Measurements from ENCODE around the gene SH3D19. TPM values are rescaled to one million over a fixed set of nuclear protein-coding genes. Genes with fewer than 3 reads are reported as not detected.
"Not testable (repeated sequence)": the region's sequence is repeated elsewhere in the genome, so short reads cannot be mapped to it uniquely, and the experiment has no call there.

The SH3D19 gene
- total RNA-seq, 2 experiments from 2014 or later = not detected

DNA sequence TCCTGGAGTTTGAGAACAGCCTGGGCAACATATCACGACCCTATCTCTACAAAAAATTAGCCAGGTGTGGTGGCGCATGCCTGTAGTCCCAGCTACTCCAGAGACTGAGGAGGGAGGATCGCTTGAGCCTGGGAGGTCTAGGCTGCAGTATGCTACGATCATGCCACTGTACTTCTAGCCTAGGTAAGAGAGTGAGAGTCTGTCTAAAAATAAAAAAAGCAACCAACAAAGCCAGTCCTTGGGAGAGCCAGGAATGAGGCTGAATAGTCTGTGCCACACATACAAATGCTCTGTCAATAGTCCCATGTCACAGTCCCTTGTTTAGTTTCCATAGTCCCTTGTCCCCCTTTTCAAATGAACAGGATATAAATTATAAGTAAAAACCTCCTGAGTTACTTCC is 67.7 kb downstream of the SH3D19 start:
- no peak for DNase-seq (ENCODE audit: low spot score)
- intact Hi-C loops (cut with micrococcal nuclease; ENCODE audit: unreplicated experiment) = no loop called here
- BruUV-seq (replicated peaks) = no TSS peak
- TF ChIP-seq, protein P1, sequence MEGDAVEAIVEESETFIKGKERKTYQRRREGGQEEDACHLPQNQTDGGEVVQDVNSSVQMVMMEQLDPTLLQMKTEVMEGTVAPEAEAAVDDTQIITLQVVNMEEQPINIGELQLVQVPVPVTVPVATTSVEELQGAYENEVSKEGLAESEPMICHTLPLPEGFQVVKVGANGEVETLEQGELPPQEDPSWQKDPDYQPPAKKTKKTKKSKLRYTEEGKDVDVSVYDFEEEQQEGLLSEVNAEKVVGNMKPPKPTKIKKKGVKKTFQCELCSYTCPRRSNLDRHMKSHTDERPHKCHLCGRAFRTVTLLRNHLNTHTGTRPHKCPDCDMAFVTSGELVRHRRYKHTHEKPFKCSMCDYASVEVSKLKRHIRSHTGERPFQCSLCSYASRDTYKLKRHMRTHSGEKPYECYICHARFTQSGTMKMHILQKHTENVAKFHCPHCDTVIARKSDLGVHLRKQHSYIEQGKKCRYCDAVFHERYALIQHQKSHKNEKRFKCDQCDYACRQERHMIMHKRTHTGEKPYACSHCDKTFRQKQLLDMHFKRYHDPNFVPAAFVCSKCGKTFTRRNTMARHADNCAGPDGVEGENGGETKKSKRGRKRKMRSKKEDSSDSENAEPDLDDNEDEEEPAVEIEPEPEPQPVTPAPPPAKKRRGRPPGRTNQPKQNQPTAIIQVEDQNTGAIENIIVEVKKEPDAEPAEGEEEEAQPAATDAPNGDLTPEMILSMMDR (conservative IDR thresholded peaks at IDR 0.05; ENCODE audit: low read length) = no peak
- no peak for TF ChIP-seq EZH2phosphoT487 (IDR thresholded peaks at IDR 0.05; ENCODE audit: borderline replicate concordance, low read depth, low read length)
- H4K20me1 ChIP-seq (ENCODE audit: insufficient read depth, low read length) = no peaks in the 10 kb centered on the region
- H3K36me3 ChIP-seq (ENCODE audit: insufficient read depth, low read length) = no peaks in the 10 kb centered on the region
- H3K4me3 ChIP-seq (ENCODE audit: low read depth, low read length, poor library complexity, severe bottlenecking) = no peak overlapping the region
- no peak overlapping the region for H3K27ac ChIP-seq (ENCODE audit: low read depth, low read length, poor library complexity, severe bottlenecking)
- H3K4me1 ChIP-seq (ENCODE audit: insufficient read depth, low read length, poor library complexity, severe bottlenecking) = no peaks in the 10 kb centered on the region
- H3K9me3 ChIP-seq (ENCODE audit: low read length) = no peaks in the 10 kb centered on the region
- no peak overlapping the region for H2AFZ ChIP-seq (ENCODE audit: low read length)
- POLR2A ChIA-PET = no interaction called here
- CTCF ChIA-PET (ENCODE audit: unreplicated experiment) = no interaction called here
- H3K9me2 ChIP-seq (ENCODE audit: insufficient read depth, low read length) = no peaks in the 10 kb centered on the region
- no peak overlapping the region for H3K4me2 ChIP-seq (ENCODE audit: low read length)
- H3K79me2 ChIP-seq (ENCODE audit: insufficient read depth, low read depth, low read length) = no peaks in the 10 kb centered on the region

DNA sequence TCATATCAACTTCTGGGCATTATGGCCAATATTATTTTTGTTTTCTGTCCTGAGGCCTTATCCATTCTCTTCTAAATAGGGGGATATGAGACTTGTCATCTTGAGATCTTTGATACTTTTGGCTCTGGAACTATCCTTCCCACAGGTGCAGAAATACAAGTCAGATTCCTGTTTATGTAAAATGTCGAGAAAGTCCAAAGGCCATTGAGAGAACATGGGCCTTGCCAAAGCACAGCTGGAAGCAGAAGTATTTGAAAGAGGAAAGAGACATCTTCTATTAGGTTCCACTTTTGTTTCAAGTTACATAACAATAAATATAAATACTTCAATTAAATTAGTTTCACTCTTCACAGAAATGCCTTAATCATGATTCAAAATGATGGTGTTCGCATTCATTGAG is 69.3 kb downstream of the SH3D19 start:
- no peak for TF ChIP-seq EZH2phosphoT487 (IDR thresholded peaks at IDR 0.05; ENCODE audit: borderline replicate concordance, low read depth, low read length)
- TF ChIP-seq, protein P1 (conservative IDR thresholded peaks at IDR 0.05; ENCODE audit: low read length) = no peak
- Histone ChIP-seq H3K9me3 (ENCODE audit: low read length) (no peaks in the 10 kb centered on the region), H3K4me3 (ENCODE audit: low read depth, low read length, poor library complexity, severe bottlenecking) (no peak overlapping the region), H3K36me3 (ENCODE audit: insufficient read depth, low read length) (no peaks in the 10 kb centered on the region), H2AFZ (ENCODE audit: low read length) (no peak overlapping the region), H3K79me2 (ENCODE audit: insufficient read depth, low read depth, low read length) (no peaks in the 10 kb centered on the region), H4K20me1 (ENCODE audit: insufficient read depth, low read length) (no peaks in the 10 kb centered on the region), H3K9me2 (ENCODE audit: insufficient read depth, low read length) (no peaks in the 10 kb centered on the region), H3K27ac (ENCODE audit: low read depth, low read length, poor library complexity, severe bottlenecking) (no peak overlapping the region), H3K4me1 (ENCODE audit: insufficient read depth, low read length, poor library complexity, severe bottlenecking) (no peaks in the 10 kb centered on the region), H3K4me2 (ENCODE audit: low read length) (no peak overlapping the region)
- no TSS peak for BruUV-seq (replicated peaks)
- POLR2A ChIA-PET = no interaction called here
- intact Hi-C loops (cut with micrococcal nuclease; ENCODE audit: unreplicated experiment) = no loop called here
- no peak for DNase-seq (ENCODE audit: low spot score)
- CTCF ChIA-PET (ENCODE audit: unreplicated experiment) = no interaction called here

DNA sequence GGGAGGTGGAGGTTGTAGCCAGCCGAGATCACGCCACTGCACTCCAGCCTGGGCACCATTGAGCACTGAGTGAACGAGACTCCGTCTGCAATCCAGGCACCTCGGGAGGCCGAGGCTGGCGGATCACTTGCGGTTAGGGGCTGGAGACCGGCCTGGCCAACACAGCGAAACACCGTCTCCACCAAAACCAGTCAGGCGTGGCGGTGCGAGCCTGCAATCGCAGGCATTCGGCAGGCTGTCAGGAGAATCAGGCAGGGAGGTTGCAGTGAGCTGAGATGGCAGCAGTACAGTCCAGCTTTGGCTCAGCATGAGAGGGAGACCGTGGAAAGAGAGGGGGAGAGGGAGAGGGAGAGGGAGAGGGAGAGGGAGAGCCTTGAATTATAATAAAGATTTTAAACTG is 69.7 kb downstream of the SH3D19 start:
- H3K9me3 ChIP-seq (ENCODE audit: low read length); BruUV-seq (replicated peaks); H4K20me1 ChIP-seq (ENCODE audit: insufficient read depth, low read length); H3K4me2 ChIP-seq (ENCODE audit: low read length); H2AFZ ChIP-seq (ENCODE audit: low read length); H3K4me3 ChIP-seq (ENCODE audit: low read depth, low read length, poor library complexity, severe bottlenecking); POLR2A ChIA-PET; H3K27ac ChIP-seq (ENCODE audit: low read depth, low read length, poor library complexity, severe bottlenecking); intact Hi-C loops (cut with micrococcal nuclease; ENCODE audit: unreplicated experiment); CTCF ChIA-PET (ENCODE audit: unreplicated experiment); H3K9me2 ChIP-seq (ENCODE audit: insufficient read depth, low read length); H3K36me3 ChIP-seq (ENCODE audit: insufficient read depth, low read length); H3K4me1 ChIP-seq (ENCODE audit: insufficient read depth, low read length, poor library complexity, severe bottlenecking); H3K79me2 ChIP-seq (ENCODE audit: insufficient read depth, low read depth, low read length); DNase-seq (ENCODE audit: low spot score): not testable (repeated sequence)

DNA sequence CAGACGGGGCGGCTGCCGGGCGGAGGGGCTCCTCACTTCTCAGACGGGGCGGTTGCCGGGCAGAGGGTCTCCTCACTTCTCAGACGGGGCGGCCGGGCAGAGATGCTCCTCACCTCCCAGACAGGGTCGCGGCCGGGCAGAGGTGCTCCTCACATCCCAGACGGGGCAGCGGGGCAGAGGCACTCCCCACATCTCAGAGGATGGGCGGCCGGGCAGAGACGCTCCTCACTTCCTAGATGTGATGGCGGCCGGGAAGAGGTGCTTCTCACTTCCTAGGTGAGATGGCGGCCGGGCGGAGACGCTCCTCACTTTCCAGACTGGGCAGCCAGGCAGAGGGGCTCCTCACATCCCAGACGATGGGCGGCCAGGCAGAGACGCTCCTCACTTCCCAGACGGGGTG is 70.2 kb downstream of the SH3D19 start:
- intact Hi-C loops (cut with micrococcal nuclease; ENCODE audit: unreplicated experiment); H3K27ac ChIP-seq (ENCODE audit: low read depth, low read length, poor library complexity, severe bottlenecking); H2AFZ ChIP-seq (ENCODE audit: low read length); CTCF ChIA-PET (ENCODE audit: unreplicated experiment); H3K4me2 ChIP-seq (ENCODE audit: low read length); H3K79me2 ChIP-seq (ENCODE audit: insufficient read depth, low read depth, low read length); POLR2A ChIA-PET; H4K20me1 ChIP-seq (ENCODE audit: insufficient read depth, low read length); H3K4me1 ChIP-seq (ENCODE audit: insufficient read depth, low read length, poor library complexity, severe bottlenecking); H3K9me3 ChIP-seq (ENCODE audit: low read length); H3K9me2 ChIP-seq (ENCODE audit: insufficient read depth, low read length); H3K36me3 ChIP-seq (ENCODE audit: insufficient read depth, low read length); DNase-seq (ENCODE audit: low spot score); BruUV-seq (replicated peaks); H3K4me3 ChIP-seq (ENCODE audit: low read depth, low read length, poor library complexity, severe bottlenecking): not testable (repeated sequence)

All from OCI-LY7 (cell line).